Measurements from ENCODE around the gene CCDC97. TPM values are rescaled to one million over a fixed set of nuclear protein-coding genes. Genes with fewer than 3 reads are reported as not detected.

The CCDC97 gene
- total RNA-seq, 1 experiment from 2014 or later, result 39.4 TPM

- Histone ChIP-seq H4K20me1 (ENCODE audit: control insufficient read depth, insufficient read depth, insufficient read length) (no peaks in the 10 kb centered on the region), H3K23me2 (ENCODE audit: insufficient read length, low read depth, low read length, poor library complexity, severe bottlenecking) (peaks cover 9% of the 10 kb centered on the region), H2AFZ (ENCODE audit: low read length) (no peak overlapping the region), H3K27ac (ENCODE audit: insufficient read length, low read depth, low read length) (no peak overlapping the region), H3K79me1 (ENCODE audit: insufficient read depth, low read depth, low read length, poor library complexity, severe bottlenecking) (no peaks in the 10 kb centered on the region), H2BK12ac (ENCODE audit: insufficient read length, low read depth, low read length) (no peak overlapping the region), H2BK15ac (ENCODE audit: low read depth, low read length) (no peak overlapping the region), H3K56ac (ENCODE audit: insufficient read length, low read depth, low read length) (no peak overlapping the region), H3K23ac (ENCODE audit: insufficient read length, low read depth, low read length) (no peak overlapping the region), H3K27me3 (ENCODE audit: insufficient read depth, low read length) (no peaks in the 10 kb centered on the region), H2BK120ac (ENCODE audit: low read depth, low read length, poor library complexity, severe bottlenecking) (no peak overlapping the region), H3K18ac (ENCODE audit: insufficient read length, low read depth, low read length) (no peak overlapping the region), H3K4me2 (ENCODE audit: insufficient read depth, insufficient read length, low read length) (no peak overlapping the region), H2BK5ac (ENCODE audit: insufficient read length, low read length) (no peak overlapping the region), H2AK5ac (ENCODE audit: insufficient read length, low read length) (no peak overlapping the region), H3K14ac (ENCODE audit: insufficient read depth, low read length) (no peak overlapping the region), H4K5ac (ENCODE audit: insufficient read length, low read depth, low read length) (no peak overlapping the region), H3T11ph (ENCODE audit: low read length) (no peak overlapping the region), H3K4me1 (ENCODE audit: insufficient read depth, low read length) (peaks cover 5% of the 10 kb centered on the region; the same call in 1 of the 2 replicates), H3K4ac (ENCODE audit: low read depth, low read length) (no peak overlapping the region), H4K8ac (replicated peaks; ENCODE audit: insufficient read length, low read depth, low read length) (no peak overlapping the region), H4K91ac (ENCODE audit: insufficient read length, low read depth, low read length) (no peak overlapping the region), H3K79me2 (ENCODE audit: insufficient read depth, low read length) (no peaks in the 10 kb centered on the region), H2BK20ac (ENCODE audit: low read depth, low read length, poor library complexity, severe bottlenecking) (no peak overlapping the region), H3K9me3 (ENCODE audit: control insufficient read depth, low read depth, low read length) (no peaks in the 10 kb centered on the region), H3K9ac (ENCODE audit: extremely low read depth, insufficient read length, low read length) (no peak overlapping the region)
- Mint-ChIP-seq H3K36me3 (ENCODE audit: insufficient read depth in 1 of 3, low read depth in 3 of 3) (peaks cover 25 to 65% (median 56%) of the 10 kb centered on the region in 3 experiments), H3K4me1 (peaks cover 32 to 35% of the 10 kb centered on the region in 2 experiments), H3K9me3 (no peaks in the 10 kb centered on the region; a peak in 1 of 5 replicates), H3K27ac (peak overlapping the region in 1 of 3 experiments; percentile 53; a peak in 2 of 7 replicates), H3K27me3 (ENCODE audit: low read depth) (peaks cover 1% of the 10 kb centered on the region; the same call in 1 of the 2 replicates), H3K4me3 (no peak overlapping the region)
- no peak for TF ChIP-seq CTCF (conservative IDR thresholded peaks at IDR 0.05)
- no CpG with 5 or more reads among the region's 4 CpGs for WGBS (ENCODE audit: extremely low coverage, insufficient read length, low lambda C conversion rate)
- no peak for DNase-seq
These were observed 10.6 kb downstream of the CCDC97 start for GRCh38 chr19:41320568-41320967.

Data from H9 (cell line).